H9 (cell line): ENCODE data around the gene SYNPO2. TPM values are rescaled to one million over a fixed set of nuclear protein-coding genes. Genes with fewer than 3 reads are reported as not detected.

Experiments used
- DNase-seq: peaks from one replicate; pipeline ENCODE4 v3.0.0-alpha.2; 2017
- H2AFZ ChIP-seq: one replicate; pipeline ENCODE4 v1.6.1; 2013; ENCODE audit warnings: mild to moderate bottlenecking, low read length, control low read depth, moderate library complexity
- H2AK5ac ChIP-seq: 2 replicates; pipeline ENCODE4 v1.6.1; 2013; ENCODE audit warnings: low read length, control low read depth, mixed read lengths; ENCODE audit not compliant: insufficient read length
- H2BK120ac ChIP-seq: one replicate; pipeline ENCODE4 v1.6.1; 2013; ENCODE audit warnings: low read depth, mild to moderate bottlenecking, low read length, control low read depth, inconsistent platforms; ENCODE audit not compliant: poor library complexity, severe bottlenecking
- H2BK12ac ChIP-seq: 2 replicates; pipeline ENCODE4 v1.6.1; 2013; ENCODE audit warnings: low read length, control low read depth, mixed read lengths, low read depth; ENCODE audit not compliant: insufficient read length
- H2BK15ac ChIP-seq: 2 replicates; pipeline ENCODE4 v1.6.1; 2013; ENCODE audit warnings: low read depth, low read length, control low read depth
- H2BK20ac ChIP-seq: one replicate; pipeline ENCODE4 v1.6.1; 2013; ENCODE audit warnings: low read depth, mild to moderate bottlenecking, low read length, control low read depth, inconsistent platforms; ENCODE audit not compliant: poor library complexity, severe bottlenecking
- H2BK5ac ChIP-seq: 2 replicates; pipeline ENCODE4 v1.6.1; 2013; ENCODE audit warnings: low read length, control low read depth, mixed read lengths; ENCODE audit not compliant: insufficient read length
- H3K14ac ChIP-seq: 2 replicates; pipeline ENCODE4 v1.6.1; 2013; ENCODE audit warnings: low read length, control low read depth; ENCODE audit not compliant: insufficient read depth
- H3K18ac ChIP-seq: 2 replicates; pipeline ENCODE4 v1.6.1; 2013; ENCODE audit warnings: low read depth, mild to moderate bottlenecking, mixed read lengths, low read length, control low read depth; ENCODE audit not compliant: insufficient read length
- H3K23ac ChIP-seq: 2 replicates; pipeline ENCODE4 v1.6.1; 2013; ENCODE audit warnings: low read length, control low read depth, mixed read lengths, low read depth; ENCODE audit not compliant: insufficient read length
- H3K23me2 ChIP-seq: 2 replicates; pipeline ENCODE4 v1.6.1; 2013; ENCODE audit warnings: low read depth, mild to moderate bottlenecking, mixed read lengths, low read length, control low read depth; ENCODE audit not compliant: insufficient read length, poor library complexity, severe bottlenecking
- H3K27ac ChIP-seq: 2 replicates; pipeline ENCODE4 v1.5.1; 2013; ENCODE audit warnings: low read length, control low read depth, mixed read lengths, low read depth; ENCODE audit not compliant: insufficient read length
- H3K27me3 ChIP-seq: 2 replicates; pipeline ENCODE4 v1.6.1; 2013; ENCODE audit warnings: low read length, control low read depth, inconsistent platforms; ENCODE audit not compliant: insufficient read depth
- H3K4ac ChIP-seq: 2 replicates; pipeline ENCODE4 v1.6.1; 2013; ENCODE audit warnings: low read depth, mild to moderate bottlenecking, control low read depth, inconsistent platforms, low read length, moderate library complexity
- H3K4me1 ChIP-seq: 2 replicates; pipeline ENCODE4 v1.6.1; 2013; ENCODE audit warnings: low read length, control low read depth, inconsistent platforms; ENCODE audit not compliant: insufficient read depth
- H3K4me2 ChIP-seq: 2 replicates; pipeline ENCODE4 v1.6.1; 2013; ENCODE audit warnings: low read length, control low read depth, mixed read lengths; ENCODE audit not compliant: insufficient read length, insufficient read depth
- H3K56ac ChIP-seq: 2 replicates; pipeline ENCODE4 v1.6.1; 2013; ENCODE audit warnings: low read depth, mild to moderate bottlenecking, mixed read lengths, low read length, control low read depth; ENCODE audit not compliant: insufficient read length
- H3K79me1 ChIP-seq: 2 replicates; pipeline ENCODE4 v1.6.1; 2013; ENCODE audit warnings: low read depth, mild to moderate bottlenecking, moderate library complexity, low read length, control low read depth, inconsistent platforms; ENCODE audit not compliant: insufficient read depth, poor library complexity, severe bottlenecking
- H3K79me2 ChIP-seq: 2 replicates; pipeline ENCODE4 v1.6.1; 2013; ENCODE audit warnings: low read length, control low read depth, inconsistent platforms; ENCODE audit not compliant: insufficient read depth
- H3K9ac ChIP-seq: 2 replicates; pipeline ENCODE4 v1.6.1; 2013; ENCODE audit warnings: low read length, control low read depth, mixed read lengths; ENCODE audit not compliant: insufficient read length; ENCODE audit errors: extremely low read depth
- H3K9me3 ChIP-seq: one replicate; pipeline ENCODE4 v1.6.1; 2013; ENCODE audit warnings: low read depth, low read length, inconsistent platforms; ENCODE audit not compliant: control insufficient read depth
- H3T11ph ChIP-seq: one replicate; pipeline ENCODE4 v1.6.1; 2013; ENCODE audit warnings: mild to moderate bottlenecking, low read length, control low read depth, inconsistent platforms
- H4K20me1 ChIP-seq: one replicate; pipeline ENCODE4 v1.6.1; 2013; ENCODE audit not compliant: control insufficient read depth, insufficient read length, insufficient read depth
- H4K5ac ChIP-seq: 2 replicates; pipeline ENCODE4 v1.6.1; 2013; ENCODE audit warnings: low read depth, mild to moderate bottlenecking, mixed read lengths, low read length, control low read depth; ENCODE audit not compliant: insufficient read length
- H4K8ac ChIP-seq: replicated peaks from 2 replicates; pipeline ENCODE4 v1.6.1; 2013; ENCODE audit warnings: low read length, control low read depth, mixed read lengths, low read depth; ENCODE audit not compliant: insufficient read length
- H4K91ac ChIP-seq: 2 replicates; pipeline ENCODE4 v1.6.1; 2013; ENCODE audit warnings: low read depth, mild to moderate bottlenecking, moderate library complexity, mixed read lengths, low read length, control low read depth; ENCODE audit not compliant: insufficient read length
- H3K27ac Mint-ChIP-seq, 3 experiments: 2 replicates in 2 of 3; 3 replicates in 1 of 3; pipeline ENCODE4 v1.8.0; 2020 to 2021; ENCODE audit warnings: mixed read lengths in 3 of 3, mild to moderate bottlenecking in 1 of 3, moderate library complexity in 1 of 3
- H3K27me3 Mint-ChIP-seq: 2 replicates; pipeline ENCODE4 v1.8.0; 2021; ENCODE audit warnings: low read depth, mild to moderate bottlenecking, moderate library complexity, mixed read lengths
- H3K36me3 Mint-ChIP-seq, 3 experiments: 2 replicates in 2 of 3; 3 replicates in 1 of 3; pipeline ENCODE4 v1.8.0; 2020 to 2021; ENCODE audit warnings: low read depth in 3 of 3, mixed read lengths in 3 of 3; ENCODE audit not compliant: insufficient read depth in 1 of 3
- H3K4me1 Mint-ChIP-seq, 2 experiments: 2 replicates each; pipeline ENCODE4 v1.8.0; 2020; ENCODE audit warnings: mixed read lengths in 2 of 2
- H3K4me3 Mint-ChIP-seq, 2 experiments: 2 replicates in 1 of 2; 3 replicates in 1 of 2; pipeline ENCODE4 v1.8.0; 2020 to 2021; ENCODE audit warnings: mild to moderate bottlenecking in 2 of 2, mixed read lengths in 2 of 2, moderate library complexity in 1 of 2
- H3K9me3 Mint-ChIP-seq, 2 experiments: 2 replicates in 1 of 2; 3 replicates in 1 of 2; pipeline ENCODE4 v1.8.0; 2020; ENCODE audit warnings: mild to moderate bottlenecking in 2 of 2, mixed read lengths in 2 of 2, moderate library complexity in 1 of 2
- CTCF ChIP-seq: fragments of 200-600 bp; sonication (generic); conservative IDR thresholded peaks from 3 replicates; pipeline ENCODE4 v1.8.0; 2021; ENCODE audit warnings: antibody characterized with exemption, mild to moderate bottlenecking
- WGBS: extraction: QIAGEN DNeasy Blood & Tissue Kit; methylation state at CpG from one replicate; pipeline ENCODE4 v1.1.7; 2013; ENCODE audit warnings: missing lambda C conversion rate, low lambda C conversion rate, mixed read lengths; ENCODE audit not compliant: insufficient read length; ENCODE audit errors: extremely low coverage; 5-methylcytosine and 5-hydroxymethylcytosine counted together
- total RNA-seq: library from RNA; stranded (reverse); gene quantifications from 2 replicates; pipeline ENCODE4 v1.2.1, GENCODE V29; 2021

The SYNPO2 gene
- total RNA-seq, 1 experiment from 2014 or later, result 1.1 TPM

DNA sequence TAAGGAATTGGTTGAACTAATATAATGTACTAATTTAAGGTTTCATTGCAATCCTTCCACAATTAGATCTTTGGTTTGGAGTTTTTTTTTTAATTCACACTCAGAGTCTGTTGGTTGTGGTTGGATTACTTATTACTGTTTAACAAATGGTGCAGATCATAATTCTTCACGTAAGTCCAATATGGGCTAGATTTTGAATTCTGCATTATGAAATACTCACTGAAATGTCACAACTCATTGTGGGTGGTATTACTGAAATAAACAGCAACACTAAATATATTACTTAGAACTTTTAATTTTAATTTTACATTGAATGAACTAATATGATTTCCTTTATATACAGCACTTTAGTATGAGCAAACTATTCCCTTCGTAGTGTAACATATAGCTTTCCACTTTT lies 152.7 kb downstream of the SYNPO2 start:
- Histone ChIP-seq H3K23ac (no peak overlapping the region), H3K23me2 (no peaks in the 10 kb centered on the region), H4K91ac (no peak overlapping the region), H3K18ac (no peak overlapping the region), H3K14ac (no peak overlapping the region), H4K8ac (no peak overlapping the region), H3T11ph (no peak overlapping the region), H2BK120ac (no peak overlapping the region), H3K9ac (no peak overlapping the region), H3K4me2 (no peak overlapping the region), H3K56ac (no peak overlapping the region), H3K9me3 (no peaks in the 10 kb centered on the region), H3K79me2 (no peaks in the 10 kb centered on the region), H4K5ac (no peak overlapping the region), H2AK5ac (no peak overlapping the region), H2BK5ac (no peak overlapping the region), H2AFZ (no peak overlapping the region), H2BK15ac (no peak overlapping the region), H4K20me1 (no peaks in the 10 kb centered on the region), H2BK12ac (no peak overlapping the region), H3K27ac (no peak overlapping the region), H2BK20ac (no peak overlapping the region), H3K79me1 (no peaks in the 10 kb centered on the region), H3K4me1 (peaks cover 3% of the 10 kb centered on the region), H3K27me3 (no peaks in the 10 kb centered on the region), H3K4ac (no peak overlapping the region)
- Mint-ChIP-seq H3K9me3 (no peaks in the 10 kb centered on the region), H3K27me3 (no peaks in the 10 kb centered on the region), H3K4me3 (no peak overlapping the region), H3K27ac (no peak overlapping the region), H3K4me1 (peaks cover 44% of the 10 kb centered on the region in 2 experiments), H3K36me3 (no peaks in the 10 kb centered on the region)
- no peak for DNase-seq
- TF ChIP-seq CTCF, result no peak
- no CpG with 5 or more reads among the region's 2 CpGs for WGBS
